ENCODE data around the gene IFT20.
"Not testable (repeated sequence)": the region's sequence is repeated elsewhere in the genome, so short reads cannot be mapped to it uniquely, and the experiment has no call there.

Gene IFT20

DNA sequence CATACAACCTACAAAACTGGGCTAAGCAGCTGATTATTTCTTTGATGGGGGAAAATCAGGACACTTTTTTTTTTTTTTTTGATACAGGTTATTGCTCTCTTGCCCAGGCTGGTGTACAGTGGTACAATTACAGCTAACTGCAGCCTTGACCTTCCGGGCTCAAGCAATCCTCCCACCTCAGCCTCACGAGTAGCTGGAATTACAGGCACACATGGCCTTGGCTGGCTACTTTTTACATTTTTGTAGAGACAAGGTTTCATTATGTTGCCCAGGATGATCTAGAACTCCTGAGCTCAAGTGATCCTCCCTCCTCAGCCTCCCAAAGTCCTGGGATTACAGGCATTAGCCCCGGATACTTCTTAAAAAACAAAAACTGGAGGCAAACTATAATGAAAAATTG, 36.8 kb downstream of the IFT20 start:
- Histone ChIP-seq H3K9ac (ENCODE audit: low read length) (no peak overlapping the region), H2AFZ (ENCODE audit: low read length) (no peak overlapping the region), H3K9me3 (ENCODE audit: low read length) (no peaks in the 10 kb centered on the region), H3K4me2 (ENCODE audit: low read length) (no peak overlapping the region), H4K20me1 (ENCODE audit: insufficient read depth, low read length) (no peaks in the 10 kb centered on the region), H3K9me2 (ENCODE audit: low read depth, low read length) (no peaks in the 10 kb centered on the region), H3F3A (ENCODE audit: insufficient read depth, low read length) (no peaks in the 10 kb centered on the region), H3K4me1 (ENCODE audit: insufficient read depth, low read length, severe bottlenecking) (peaks cover 6% of the 10 kb centered on the region), H3K27me3 (ENCODE audit: insufficient read depth, low read length) (no peaks in the 10 kb centered on the region), H3K79me2 (ENCODE audit: insufficient read depth, low read length) (no peaks in the 10 kb centered on the region), H3K36me3 (ENCODE audit: insufficient read depth, low read length) (no peaks in the 10 kb centered on the region), H3K27ac (ENCODE audit: low read depth, low read length, poor library complexity, severe bottlenecking) (no peak overlapping the region), H3K4me3 (ENCODE audit: low read depth, low read length, poor library complexity, severe bottlenecking) (no peak overlapping the region)
- TF ChIP-seq CTCF (IDR thresholded peaks at IDR 0.05; ENCODE audit: low read length) = no peak
- TF ChIP-seq EZH2 (IDR thresholded peaks at IDR 0.05; ENCODE audit: borderline replicate concordance, low read length) = no peak

DNA sequence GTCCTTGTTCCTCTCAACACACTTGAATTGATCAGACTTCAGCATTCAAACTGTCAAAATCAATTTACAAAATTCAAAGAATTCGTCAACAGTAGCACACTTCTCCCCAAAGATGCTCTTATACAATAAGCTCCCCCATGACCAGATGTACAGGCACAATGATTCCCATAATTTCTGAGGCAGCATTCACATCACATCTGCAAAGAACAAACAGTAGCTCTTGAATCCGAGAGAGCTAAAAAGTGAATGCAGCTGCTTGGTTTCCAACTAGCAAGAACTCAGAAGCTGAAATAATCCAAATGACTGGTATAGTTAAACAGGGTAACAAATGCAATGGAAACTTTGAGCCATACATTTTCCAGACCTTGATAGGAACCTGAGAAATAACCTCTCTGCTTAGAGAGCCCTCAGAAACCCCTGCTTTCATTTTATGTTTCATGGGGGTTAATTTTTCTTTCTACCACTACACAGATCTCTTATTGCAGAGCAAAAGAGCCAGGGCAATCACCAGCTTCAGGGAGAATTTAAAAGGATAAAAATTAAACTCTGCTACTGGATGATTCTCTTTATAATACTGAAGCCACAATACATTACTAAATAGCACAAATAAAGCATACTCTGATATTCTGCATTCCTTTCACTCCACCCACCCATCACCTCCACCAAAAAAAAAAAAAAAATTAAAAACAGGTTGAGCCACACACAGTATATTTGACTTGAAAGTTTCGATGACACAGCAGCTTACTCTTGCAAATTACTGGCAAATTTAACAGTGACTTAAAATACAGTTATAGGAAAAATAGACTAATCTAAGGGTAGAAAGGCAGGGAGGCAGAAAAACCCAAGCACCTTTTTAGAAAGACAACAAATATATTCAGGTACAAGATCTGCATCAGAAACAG, 39.3 kb downstream of the IFT20 start:
- H3K9me3 ChIP-seq (ENCODE audit: low read length) = no peaks in the 10 kb centered on the region
- H3K4me2 ChIP-seq (ENCODE audit: low read length) = no peak overlapping the region

DNA sequence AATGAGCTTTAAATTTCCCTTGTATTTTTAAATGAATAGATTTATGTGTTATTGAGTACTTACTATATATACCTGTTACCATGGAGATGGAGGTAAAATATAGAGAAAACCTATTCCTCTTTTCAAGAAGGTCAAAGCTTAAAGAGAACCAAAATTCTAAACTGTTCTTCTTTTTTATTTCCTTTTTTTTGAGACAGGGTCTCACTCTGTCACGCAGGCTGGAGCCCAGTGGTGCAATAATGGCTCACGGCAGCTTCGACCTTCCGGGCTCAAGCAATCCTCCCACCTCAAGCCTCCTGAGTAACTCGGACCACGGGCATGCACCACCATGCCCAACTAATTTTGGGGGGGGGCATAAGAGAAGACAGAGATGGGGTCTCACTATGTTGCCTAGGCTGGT, 41.3 kb downstream of the IFT20 start:
- Histone ChIP-seq H3K36me3 (ENCODE audit: insufficient read depth, low read length) (no peaks in the 10 kb centered on the region), H3K4me1 (ENCODE audit: insufficient read depth, low read length, severe bottlenecking) (no peaks in the 10 kb centered on the region), H3K9me2 (ENCODE audit: low read depth, low read length) (no peaks in the 10 kb centered on the region), H3K27me3 (ENCODE audit: insufficient read depth, low read length) (no peaks in the 10 kb centered on the region), H4K20me1 (ENCODE audit: insufficient read depth, low read length) (no peaks in the 10 kb centered on the region), H3K79me2 (ENCODE audit: insufficient read depth, low read length) (no peaks in the 10 kb centered on the region), H3K9me3 (ENCODE audit: low read length) (no peaks in the 10 kb centered on the region), H3F3A (ENCODE audit: insufficient read depth, low read length) (no peaks in the 10 kb centered on the region), H2AFZ (ENCODE audit: low read length) (no peak overlapping the region), H3K27ac (ENCODE audit: low read depth, low read length, poor library complexity, severe bottlenecking) (no peak overlapping the region), H3K4me2 (ENCODE audit: low read length) (no peak overlapping the region), H3K9ac (ENCODE audit: low read length) (no peak overlapping the region), H3K4me3 (ENCODE audit: low read depth, low read length, poor library complexity, severe bottlenecking) (no peak overlapping the region)
- TF ChIP-seq CTCF (IDR thresholded peaks at IDR 0.05; ENCODE audit: low read length) (no peak), EZH2 (IDR thresholded peaks at IDR 0.05; ENCODE audit: borderline replicate concordance, low read length) (no peak)

More for the DNA sequence above, 39.3 kb downstream of the IFT20 start:
- Histone ChIP-seq H2AFZ (ENCODE audit: low read length) (no peak overlapping the region), H3K79me2 (ENCODE audit: insufficient read depth, low read length) (no peaks in the 10 kb centered on the region), H3K9me2 (ENCODE audit: low read depth, low read length) (no peaks in the 10 kb centered on the region), H3K4me1 (ENCODE audit: insufficient read depth, low read length, severe bottlenecking) (peaks cover 6% of the 10 kb centered on the region), H3K36me3 (ENCODE audit: insufficient read depth, low read length) (no peaks in the 10 kb centered on the region), H4K20me1 (ENCODE audit: insufficient read depth, low read length) (no peaks in the 10 kb centered on the region), H3K27me3 (ENCODE audit: insufficient read depth, low read length) (no peaks in the 10 kb centered on the region), H3K27ac (ENCODE audit: low read depth, low read length, poor library complexity, severe bottlenecking) (no peak overlapping the region), H3F3A (ENCODE audit: insufficient read depth, low read length) (no peaks in the 10 kb centered on the region), H3K4me3 (ENCODE audit: low read depth, low read length, poor library complexity, severe bottlenecking) (no peak overlapping the region), H3K9ac (ENCODE audit: low read length) (no peak overlapping the region)
- TF ChIP-seq EZH2 (IDR thresholded peaks at IDR 0.05; ENCODE audit: borderline replicate concordance, low read length) = no peak
- TF ChIP-seq CTCF (IDR thresholded peaks at IDR 0.05; ENCODE audit: low read length) = no peak

DNA sequence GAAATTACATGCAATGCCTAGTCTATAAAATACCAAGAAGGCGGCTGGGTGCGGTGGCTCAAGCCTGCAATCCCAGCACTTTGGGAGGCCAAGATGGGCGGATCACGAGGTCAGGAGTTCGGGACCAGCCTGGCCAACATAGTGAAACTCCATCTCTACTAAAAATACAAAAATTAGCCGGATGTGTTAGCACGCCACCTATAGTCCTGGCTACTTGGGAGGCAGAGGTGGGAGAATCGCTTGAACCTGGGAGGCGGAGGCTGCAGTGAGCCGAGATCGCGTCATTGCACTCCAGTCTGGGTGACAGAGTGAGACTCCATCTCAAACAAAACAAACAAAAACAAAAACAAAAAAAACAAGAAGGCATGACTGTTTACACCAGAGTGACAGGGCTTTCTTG, 42.4 kb downstream of the IFT20 start:
- H3K4me1 ChIP-seq (ENCODE audit: insufficient read depth, low read length, severe bottlenecking); H3K27ac ChIP-seq (ENCODE audit: low read depth, low read length, poor library complexity, severe bottlenecking); H2AFZ ChIP-seq (ENCODE audit: low read length); H3K27me3 ChIP-seq (ENCODE audit: insufficient read depth, low read length); H3K79me2 ChIP-seq (ENCODE audit: insufficient read depth, low read length); H3K9ac ChIP-seq (ENCODE audit: low read length); H3K9me3 ChIP-seq (ENCODE audit: low read length); H4K20me1 ChIP-seq (ENCODE audit: insufficient read depth, low read length); H3F3A ChIP-seq (ENCODE audit: insufficient read depth, low read length); H3K36me3 ChIP-seq (ENCODE audit: insufficient read depth, low read length); H3K4me3 ChIP-seq (ENCODE audit: low read depth, low read length, poor library complexity, severe bottlenecking); H3K9me2 ChIP-seq (ENCODE audit: low read depth, low read length); H3K4me2 ChIP-seq (ENCODE audit: low read length): not testable (repeated sequence)

Data from OCI-LY1 (cell line).